IMR-90 (cell line): ENCODE results near the gene PTPRG. TPM values are rescaled to one million over a fixed set of nuclear protein-coding genes. Genes with fewer than 3 reads are reported as not detected.

Experiments used
- ATAC-seq: fragments of 200-7000 bp; cut with Tn5 transposase; 2 replicates; pipeline ENCODE4 v1.9.1; 2020; ENCODE audit warnings: low read depth, mild to moderate bottlenecking, moderate library complexity
- BruUV-seq: library from RNA; stranded (reverse); fragments of 400-500 nt; replicated peaks from 2 replicates; lab custom pipeline; 2021; lab: Mats Ljungman, UMichigan
- CTCF ChIA-PET: fragments of 300-600 bp; formaldehyde crosslinking; extraction: SDS; loops from one replicate; lab custom pipeline; 2021; ENCODE audit warnings: antibody characterized with exemption; lab: Yijun Ruan, JAX
- POLR2A ChIA-PET: fragments of 300-600 bp; sonication (Branson Sonifier 250); formaldehyde crosslinking; loops from one replicate; lab custom pipeline; 2022; ENCODE audit warnings: antibody characterized with exemption; ENCODE audit not compliant: unreplicated experiment; lab: Charles Lee
- DNase-seq: peaks from one replicate; pipeline ENCODE4 v3.0.0; 2013
- H2AFZ ChIP-seq: replicated peaks from 2 replicates; pipeline ENCODE3; 2013; ENCODE audit warnings: low read length, mild to moderate bottlenecking; ENCODE audit not compliant: poor library complexity
- H2AK5ac ChIP-seq: 2 replicates; pipeline ENCODE4 v1.6.1; 2013; ENCODE audit warnings: low read depth, low read length, inconsistent platforms
- H2AK9ac ChIP-seq: replicated peaks from 2 replicates; pipeline ENCODE3; 2013; ENCODE audit warnings: mild to moderate bottlenecking, low read depth, low read length, moderate library complexity; ENCODE audit not compliant: poor library complexity
- H2BK120ac ChIP-seq: 2 replicates; pipeline ENCODE4 v1.6.1; 2013; ENCODE audit warnings: low read depth, low read length, inconsistent platforms
- H2BK15ac ChIP-seq: 3 replicates; pipeline ENCODE4 v1.6.1; 2013; ENCODE audit warnings: low read depth, low read length, inconsistent platforms
- H2BK20ac ChIP-seq: 2 replicates; pipeline ENCODE4 v1.6.1; 2013; ENCODE audit warnings: low read depth, mild to moderate bottlenecking, inconsistent platforms, low read length, moderate library complexity
- H2BK5ac ChIP-seq: 2 replicates; pipeline ENCODE4 v1.6.1; 2013; ENCODE audit warnings: mild to moderate bottlenecking, low read depth, low read length, inconsistent platforms; ENCODE audit not compliant: poor library complexity, severe bottlenecking
- H3K14ac ChIP-seq: replicated peaks from 2 replicates; pipeline ENCODE4 v1.6.1; 2013; ENCODE audit warnings: low read depth, low read length, inconsistent platforms
- H3K18ac ChIP-seq: 2 replicates; pipeline ENCODE4 v1.6.1; 2013; ENCODE audit warnings: low read depth, low read length, control low read depth
- H3K23ac ChIP-seq: 2 replicates; pipeline ENCODE4 v1.6.1; 2013; ENCODE audit warnings: low read depth, low read length, inconsistent platforms
- H3K27ac ChIP-seq: 2 replicates; pipeline ENCODE4 v1.5.1; 2013; ENCODE audit warnings: mild to moderate bottlenecking, control low read depth, low read length; ENCODE audit not compliant: insufficient read depth
- H3K27me3 ChIP-seq: 2 replicates; pipeline ENCODE4 v1.6.1; 2013; ENCODE audit warnings: low read length; ENCODE audit not compliant: control insufficient read depth, insufficient read depth
- H3K36me3 ChIP-seq: 2 replicates; pipeline ENCODE4 v1.6.1; 2013; ENCODE audit warnings: low read length, mixed read lengths; ENCODE audit not compliant: control insufficient read depth, insufficient read depth
- H3K4ac ChIP-seq: 2 replicates; pipeline ENCODE4 v1.6.1; 2013; ENCODE audit warnings: low read depth, low read length, inconsistent platforms
- H3K4me1 ChIP-seq: 2 replicates; pipeline ENCODE4 v1.6.1; 2013; ENCODE audit warnings: low read length, mixed read lengths; ENCODE audit not compliant: control insufficient read depth, insufficient read depth
- H3K4me2 ChIP-seq: 2 replicates; pipeline ENCODE4 v1.6.1; 2013; ENCODE audit warnings: low read depth, mild to moderate bottlenecking, control low read depth, low read length, moderate library complexity
- H3K4me3 ChIP-seq: 2 replicates; pipeline ENCODE4 v1.5.1; 2013; ENCODE audit warnings: low read depth, mild to moderate bottlenecking, control low read depth, low read length, moderate library complexity; ENCODE audit not compliant: insufficient read depth
- H3K56ac ChIP-seq: 2 replicates; pipeline ENCODE4 v1.6.1; 2013; ENCODE audit warnings: low read length, inconsistent platforms; ENCODE audit not compliant: insufficient read depth; ENCODE audit errors: extremely low read depth
- H3K79me1 ChIP-seq, 2 experiments: 2 replicates each; pipeline ENCODE4 v1.6.1; 2013; ENCODE audit warnings: low read length in 2 of 2, inconsistent platforms in 1 of 2, low read depth in 1 of 2
- H3K9ac ChIP-seq: 2 replicates; pipeline ENCODE4 v1.6.1; 2013; ENCODE audit warnings: low read depth, low read length, control low read depth
- H3K9me1 ChIP-seq: 2 replicates; pipeline ENCODE4 v1.6.1; 2013; ENCODE audit warnings: low read length, inconsistent platforms; ENCODE audit not compliant: insufficient read depth
- H3K9me3 ChIP-seq: 2 replicates; pipeline ENCODE4 v1.6.1; 2013; ENCODE audit warnings: low read length; ENCODE audit not compliant: control insufficient read depth, insufficient read depth
- H4K20me1 ChIP-seq: 2 replicates; pipeline ENCODE4 v1.6.1; 2013; ENCODE audit warnings: low read length, inconsistent platforms; ENCODE audit not compliant: insufficient read depth
- H4K5ac ChIP-seq: 2 replicates; pipeline ENCODE4 v1.6.1; 2013; ENCODE audit warnings: mild to moderate bottlenecking, low read depth, low read length, control low read depth
- H4K8ac ChIP-seq, 2 experiments: 2 replicates each; pipeline ENCODE4 v1.6.1; 2013; ENCODE audit warnings: low read depth in 2 of 2, low read length in 2 of 2, control low read depth in 1 of 2, inconsistent platforms in 1 of 2
- H4K91ac ChIP-seq: 2 replicates; pipeline ENCODE4 v1.6.1; 2013; ENCODE audit warnings: low read depth, low read length, inconsistent platforms; ENCODE audit not compliant: insufficient read depth
- BHLHE40 ChIP-seq: fragments of 150-350 bp; IDR thresholded peaks from 2 replicates; pipeline ENCODE4 v1.6.1; 2016; ENCODE audit warnings: mild to moderate bottlenecking, low read depth, low read length
- CEBPB ChIP-seq: IDR thresholded peaks from 2 replicates; pipeline ENCODE4 v1.6.1; 2012; ENCODE audit warnings: low read depth, low read length, improper control_type of control experiment
- CHD1 ChIP-seq: IDR thresholded peaks from 2 replicates; pipeline ENCODE4 v1.6.1; 2012; ENCODE audit warnings: low read depth, low read length, improper control_type of control experiment
- CTCF ChIP-seq: conservative IDR thresholded peaks from 2 replicates; pipeline ENCODE4 v1.5.1; 2012; ENCODE audit warnings: mild to moderate bottlenecking, low read depth, low read length, improper control_type of control experiment
- ELK1 ChIP-seq: fragments of 150-350 bp; IDR thresholded peaks from 2 replicates; pipeline ENCODE4 v1.6.1; 2016; ENCODE audit warnings: low read depth, mild to moderate bottlenecking, low read length, moderate library complexity, borderline replicate concordance
- FOS ChIP-seq: fragments of 150-350 bp; IDR thresholded peaks from 2 replicates; pipeline ENCODE4 v1.6.1; 2016; ENCODE audit warnings: low read depth, low read length
- MAFK ChIP-seq: IDR thresholded peaks from 2 replicates; pipeline ENCODE4 v1.6.1; 2012; ENCODE audit warnings: low read depth, low read length, improper control_type of control experiment
- MXI1 ChIP-seq: IDR thresholded peaks from 2 replicates; pipeline ENCODE4 v1.6.1; 2012; ENCODE audit warnings: low read depth, mild to moderate bottlenecking, low read length, moderate library complexity, borderline replicate concordance
- NFE2L2 ChIP-seq: fragments of 150-350 bp; IDR thresholded peaks from 2 replicates; pipeline ENCODE4 v1.6.1; 2016; ENCODE audit warnings: low read depth, mild to moderate bottlenecking, low read length
- RCOR1 ChIP-seq: IDR thresholded peaks from 2 replicates; pipeline ENCODE4 v1.6.1; 2012; ENCODE audit warnings: mild to moderate bottlenecking, low read length, improper control_type of control experiment; ENCODE audit not compliant: insufficient replicate concordance
- RFX5 ChIP-seq: IDR thresholded peaks from 2 replicates; pipeline ENCODE4 v1.8.0; 2012; ENCODE audit warnings: low read depth, mild to moderate bottlenecking, low read length, moderate library complexity
- USF2 ChIP-seq: fragments of 150-350 bp; IDR thresholded peaks from 2 replicates; pipeline ENCODE4 v1.6.1; 2017; ENCODE audit warnings: mild to moderate bottlenecking, antibody characterized with exemption, low read length, low read depth
- WGBS, 2 experiments: methylation state at CpG; one replicate each; pipeline versions ENCODE4 v1.1.5 to v1.1.7; 2013; ENCODE audit warnings: missing lambda C conversion rate in 2 of 2; ENCODE audit not compliant: insufficient read length in 1 of 2; ENCODE audit errors: extremely low coverage in 2 of 2; 5-methylcytosine and 5-hydroxymethylcytosine counted together
- dilution Hi-C: fragments of 300-500 bp; cut with HindIII; formaldehyde crosslinking; loops from one replicate; pipeline ENCODE4 v1.14.3; 2018; ENCODE audit warnings: low sequenced_read_pairs; ENCODE audit not compliant: unreplicated experiment
- in situ Hi-C: fragments of 300-500 bp; cut with MboI; formaldehyde crosslinking; loops from 3 replicates; pipeline ENCODE4 v1.14.3; 2019; ENCODE audit warnings: low sequenced_read_pairs, inconsistent platforms, mixed read lengths
- intact Hi-C: fragments of 100-400 bp; cut with micrococcal nuclease; formaldehyde crosslinking; loops from 2 replicates; pipeline ENCODE4 v1.10.0; 2022
- polyA plus RNA-seq, 3 experiments: library from polyadenylated mRNA; depleted of rRNA; stranded (reverse); fragments of >200 nt; gene quantifications; 2 replicates each; pipeline ENCODE4 v1.2.3, GENCODE V29; 2012; ENCODE audit warnings: low replicate concordance in 1 of 3
- total RNA-seq: library from RNA; depleted of rRNA; stranded (reverse); fragments of >200 nt; gene quantifications from 2 replicates; pipeline ENCODE4 v1.2.3, GENCODE V29; 2012

PTPRG gene
- total and polyA plus RNA-seq, 2 of the 4 experiments (the other 2 are of a cell fraction): 7.7 to 31.0 TPM

DNA sequence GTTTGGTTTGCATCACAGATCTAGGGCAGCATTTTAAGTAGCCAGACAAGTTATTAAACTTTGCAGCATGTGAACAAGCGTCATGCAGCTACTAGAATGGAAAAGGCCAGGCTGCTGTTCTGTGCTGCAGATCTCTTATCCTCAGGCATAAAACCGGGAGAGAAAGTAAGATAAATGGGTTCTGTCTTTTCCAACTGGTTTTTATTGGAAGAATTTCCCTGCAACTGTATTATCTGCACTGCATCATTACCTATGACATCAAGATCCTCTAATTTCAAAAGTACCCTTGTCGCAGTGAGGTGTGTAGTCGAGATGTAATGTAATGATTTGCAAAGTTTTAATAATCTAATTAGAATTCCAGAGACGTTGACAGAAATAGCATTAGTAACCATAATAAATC is 571.6 kb downstream of the PTPRG start:
- no peaks in the 10 kb centered on the region; the same call in 1 of the 2 replicates for H3K36me3 ChIP-seq
- BruUV-seq: no TSS peak
- no peaks in the 10 kb centered on the region for H3K79me1 ChIP-seq
- H2AFZ ChIP-seq: no peak overlapping the region
- no peak overlapping the region for H3K9ac ChIP-seq
- TF ChIP-seq USF2: no peak
- no peak for TF ChIP-seq CHD1
- no peak for TF ChIP-seq NFE2L2
- no peak for TF ChIP-seq FOS
- TF ChIP-seq BHLHE40: no peak
- no peak for TF ChIP-seq RCOR1
- no peak for TF ChIP-seq MXI1
- TF ChIP-seq RFX5: no peak
- no peak for TF ChIP-seq MAFK
- no peak for TF ChIP-seq CEBPB
- TF ChIP-seq ELK1: no peak
- no peak for TF ChIP-seq CTCF
- no peak overlapping the region for H3K56ac ChIP-seq
- no peak overlapping the region for H2BK15ac ChIP-seq
- H3K4me1 ChIP-seq: no peaks in the 10 kb centered on the region
- no peak overlapping the region for H3K23ac ChIP-seq
- DNase-seq (no peak), ATAC-seq (no peak)
- CTCF ChIA-PET: no interaction called here
- intact Hi-C loops (no loop called here), dilution Hi-C loops (no loop called here), in situ Hi-C loops (no loop called here)
- no peak overlapping the region for H4K8ac ChIP-seq
- H3K9me1 ChIP-seq: 0 out of 2 replicates have a peak, but pooled peaks cover 3% of the 10 kb centered on the region
- POLR2A ChIA-PET: no interaction called here
- H3K18ac ChIP-seq: no peak overlapping the region
- H2BK5ac ChIP-seq: no peak overlapping the region
- no peak overlapping the region for H3K4me2 ChIP-seq
- no peak overlapping the region for H2BK20ac ChIP-seq
- no peaks in the 10 kb centered on the region for H3K9me3 ChIP-seq
- no peak overlapping the region for H2AK9ac ChIP-seq
- no peak overlapping the region for H2AK5ac ChIP-seq
- no peak overlapping the region for H4K5ac ChIP-seq
- H4K91ac ChIP-seq: no peak overlapping the region
- no peaks in the 10 kb centered on the region for H3K27me3 ChIP-seq
- no peak overlapping the region for H2BK120ac ChIP-seq
- no peak overlapping the region for H3K14ac ChIP-seq
- WGBS, 2 experiments: no CpG with 5 or more reads among the region's 5 CpGs
- no peak overlapping the region for H3K27ac ChIP-seq
- H4K20me1 ChIP-seq: no peaks in the 10 kb centered on the region
- no peak overlapping the region for H3K4ac ChIP-seq
- no peak overlapping the region for H3K4me3 ChIP-seq
